K562 (cell line): Measurements from ENCODE around the gene OGDH. TPM values are rescaled to one million over a fixed set of nuclear protein-coding genes. Genes with fewer than 3 reads are reported as not detected.

Experiments used
- HNRNPH1 ChIP-seq: fragments of 200-400 bp; formaldehyde crosslinking; optimal IDR thresholded peaks from 2 replicates; pipeline ENCODE3; 2017; ENCODE audit warnings: low read depth, mild to moderate bottlenecking, low read length, moderate library complexity
- polyA plus RNA-seq, 8 experiments: library from polyadenylated mRNA; depleted of rRNA in 4 of 8; stranded (reverse) in 5 of 8; unstranded in 3 of 8; fragments of >200 nt; fragmentation: Nextera tagmentation in 2 of 8; fragmentation: Illumina TruSeq in 1 of 8; extraction: Ambion mirVana in 2 of 8; extraction: Trizol in 1 of 8; gene quantifications; 2 replicates each; pipeline versions ENCODE4 v1.2.1 to v1.2.3, GENCODE V29; 2011 to 2014; ENCODE audit warnings: inconsistent platforms in 1 of 8, missing spikeins in 1 of 8
- total RNA-seq, 7 experiments: library from RNA; depleted of rRNA in 6 of 7; stranded (reverse); fragments of >200 nt in 6 of 7; fragmentation: Illumina TruSeq in 2 of 7; extraction: Trizol in 2 of 7; gene quantifications; 2 replicates each; pipeline versions ENCODE4 v1.2.1 to v1.2.3, GENCODE V29; 2011 to 2021; ENCODE audit warnings: low replicate concordance in 1 of 7
- TF ChIP-seq, protein P1 (sequence below): fragments of 450-650 bp; IDR thresholded peaks from 2 replicates; pipeline ENCODE4 v1.6.1; 2016; ENCODE audit warnings: mild to moderate bottlenecking, moderate library complexity
- TF ChIP-seq, protein P2 (sequence below): fragments of 200-600 bp; sonication (generic); IDR thresholded peaks from one replicate; pipeline ENCODE4 v1.6.1; 2012; ENCODE audit warnings: mild to moderate bottlenecking, low read depth, low read length, inconsistent platforms

The OGDH gene
- total and polyA plus RNA-seq, 9 of the 15 experiments (the other 6 are each of a cell fraction or from before 2014, with no cell fraction given): 3.1 to 80.3 (median 23.5) TPM

DNA sequence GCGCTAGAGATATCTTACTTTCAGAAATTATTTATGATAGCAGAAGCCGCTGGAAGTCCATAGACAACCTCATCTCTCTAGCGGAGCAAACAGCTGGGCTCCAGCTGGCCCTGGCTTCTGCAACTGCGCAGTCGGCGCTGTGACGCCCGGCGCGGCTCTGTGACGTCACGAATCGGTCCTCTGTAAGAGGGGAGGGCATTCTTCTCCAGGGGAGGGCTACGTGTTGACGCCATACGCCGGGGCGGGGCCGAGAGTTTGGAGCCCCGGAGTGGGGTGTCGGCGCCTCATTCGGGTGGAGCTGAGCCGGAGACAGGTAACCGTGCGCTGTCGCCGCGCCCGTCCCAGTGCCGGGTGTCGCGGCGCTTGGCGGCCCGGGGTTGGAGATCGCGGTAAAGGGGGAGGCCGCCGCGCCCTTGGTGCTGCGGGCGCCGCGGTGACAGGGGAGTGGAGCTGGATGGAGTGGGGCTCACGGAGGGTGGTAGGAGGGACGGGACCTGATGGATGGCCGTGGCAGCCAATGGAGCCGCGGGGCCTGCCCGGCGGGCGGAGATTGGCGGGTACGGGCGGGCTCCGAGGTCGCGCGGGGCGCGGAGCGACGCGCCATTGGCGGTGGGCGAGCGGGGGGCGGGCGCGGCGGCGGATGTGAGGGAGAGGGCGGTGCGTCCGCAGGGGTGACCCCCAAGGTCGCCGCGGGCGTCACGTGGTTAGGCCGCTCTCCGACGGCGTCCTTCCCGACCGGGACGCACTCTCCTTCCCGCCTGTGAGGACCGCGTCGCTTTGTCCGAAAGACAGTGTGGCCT, at the start of gene OGDH (continued):
- TF ChIP-seq, protein P1, sequence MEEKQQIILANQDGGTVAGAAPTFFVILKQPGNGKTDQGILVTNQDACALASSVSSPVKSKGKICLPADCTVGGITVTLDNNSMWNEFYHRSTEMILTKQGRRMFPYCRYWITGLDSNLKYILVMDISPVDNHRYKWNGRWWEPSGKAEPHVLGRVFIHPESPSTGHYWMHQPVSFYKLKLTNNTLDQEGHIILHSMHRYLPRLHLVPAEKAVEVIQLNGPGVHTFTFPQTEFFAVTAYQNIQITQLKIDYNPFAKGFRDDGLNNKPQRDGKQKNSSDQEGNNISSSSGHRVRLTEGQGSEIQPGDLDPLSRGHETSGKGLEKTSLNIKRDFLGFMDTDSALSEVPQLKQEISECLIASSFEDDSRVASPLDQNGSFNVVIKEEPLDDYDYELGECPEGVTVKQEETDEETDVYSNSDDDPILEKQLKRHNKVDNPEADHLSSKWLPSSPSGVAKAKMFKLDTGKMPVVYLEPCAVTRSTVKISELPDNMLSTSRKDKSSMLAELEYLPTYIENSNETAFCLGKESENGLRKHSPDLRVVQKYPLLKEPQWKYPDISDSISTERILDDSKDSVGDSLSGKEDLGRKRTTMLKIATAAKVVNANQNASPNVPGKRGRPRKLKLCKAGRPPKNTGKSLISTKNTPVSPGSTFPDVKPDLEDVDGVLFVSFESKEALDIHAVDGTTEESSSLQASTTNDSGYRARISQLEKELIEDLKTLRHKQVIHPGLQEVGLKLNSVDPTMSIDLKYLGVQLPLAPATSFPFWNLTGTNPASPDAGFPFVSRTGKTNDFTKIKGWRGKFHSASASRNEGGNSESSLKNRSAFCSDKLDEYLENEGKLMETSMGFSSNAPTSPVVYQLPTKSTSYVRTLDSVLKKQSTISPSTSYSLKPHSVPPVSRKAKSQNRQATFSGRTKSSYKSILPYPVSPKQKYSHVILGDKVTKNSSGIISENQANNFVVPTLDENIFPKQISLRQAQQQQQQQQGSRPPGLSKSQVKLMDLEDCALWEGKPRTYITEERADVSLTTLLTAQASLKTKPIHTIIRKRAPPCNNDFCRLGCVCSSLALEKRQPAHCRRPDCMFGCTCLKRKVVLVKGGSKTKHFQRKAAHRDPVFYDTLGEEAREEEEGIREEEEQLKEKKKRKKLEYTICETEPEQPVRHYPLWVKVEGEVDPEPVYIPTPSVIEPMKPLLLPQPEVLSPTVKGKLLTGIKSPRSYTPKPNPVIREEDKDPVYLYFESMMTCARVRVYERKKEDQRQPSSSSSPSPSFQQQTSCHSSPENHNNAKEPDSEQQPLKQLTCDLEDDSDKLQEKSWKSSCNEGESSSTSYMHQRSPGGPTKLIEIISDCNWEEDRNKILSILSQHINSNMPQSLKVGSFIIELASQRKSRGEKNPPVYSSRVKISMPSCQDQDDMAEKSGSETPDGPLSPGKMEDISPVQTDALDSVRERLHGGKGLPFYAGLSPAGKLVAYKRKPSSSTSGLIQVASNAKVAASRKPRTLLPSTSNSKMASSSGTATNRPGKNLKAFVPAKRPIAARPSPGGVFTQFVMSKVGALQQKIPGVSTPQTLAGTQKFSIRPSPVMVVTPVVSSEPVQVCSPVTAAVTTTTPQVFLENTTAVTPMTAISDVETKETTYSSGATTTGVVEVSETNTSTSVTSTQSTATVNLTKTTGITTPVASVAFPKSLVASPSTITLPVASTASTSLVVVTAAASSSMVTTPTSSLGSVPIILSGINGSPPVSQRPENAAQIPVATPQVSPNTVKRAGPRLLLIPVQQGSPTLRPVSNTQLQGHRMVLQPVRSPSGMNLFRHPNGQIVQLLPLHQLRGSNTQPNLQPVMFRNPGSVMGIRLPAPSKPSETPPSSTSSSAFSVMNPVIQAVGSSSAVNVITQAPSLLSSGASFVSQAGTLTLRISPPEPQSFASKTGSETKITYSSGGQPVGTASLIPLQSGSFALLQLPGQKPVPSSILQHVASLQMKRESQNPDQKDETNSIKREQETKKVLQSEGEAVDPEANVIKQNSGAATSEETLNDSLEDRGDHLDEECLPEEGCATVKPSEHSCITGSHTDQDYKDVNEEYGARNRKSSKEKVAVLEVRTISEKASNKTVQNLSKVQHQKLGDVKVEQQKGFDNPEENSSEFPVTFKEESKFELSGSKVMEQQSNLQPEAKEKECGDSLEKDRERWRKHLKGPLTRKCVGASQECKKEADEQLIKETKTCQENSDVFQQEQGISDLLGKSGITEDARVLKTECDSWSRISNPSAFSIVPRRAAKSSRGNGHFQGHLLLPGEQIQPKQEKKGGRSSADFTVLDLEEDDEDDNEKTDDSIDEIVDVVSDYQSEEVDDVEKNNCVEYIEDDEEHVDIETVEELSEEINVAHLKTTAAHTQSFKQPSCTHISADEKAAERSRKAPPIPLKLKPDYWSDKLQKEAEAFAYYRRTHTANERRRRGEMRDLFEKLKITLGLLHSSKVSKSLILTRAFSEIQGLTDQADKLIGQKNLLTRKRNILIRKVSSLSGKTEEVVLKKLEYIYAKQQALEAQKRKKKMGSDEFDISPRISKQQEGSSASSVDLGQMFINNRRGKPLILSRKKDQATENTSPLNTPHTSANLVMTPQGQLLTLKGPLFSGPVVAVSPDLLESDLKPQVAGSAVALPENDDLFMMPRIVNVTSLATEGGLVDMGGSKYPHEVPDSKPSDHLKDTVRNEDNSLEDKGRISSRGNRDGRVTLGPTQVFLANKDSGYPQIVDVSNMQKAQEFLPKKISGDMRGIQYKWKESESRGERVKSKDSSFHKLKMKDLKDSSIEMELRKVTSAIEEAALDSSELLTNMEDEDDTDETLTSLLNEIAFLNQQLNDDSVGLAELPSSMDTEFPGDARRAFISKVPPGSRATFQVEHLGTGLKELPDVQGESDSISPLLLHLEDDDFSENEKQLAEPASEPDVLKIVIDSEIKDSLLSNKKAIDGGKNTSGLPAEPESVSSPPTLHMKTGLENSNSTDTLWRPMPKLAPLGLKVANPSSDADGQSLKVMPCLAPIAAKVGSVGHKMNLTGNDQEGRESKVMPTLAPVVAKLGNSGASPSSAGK: 0 out of 2 replicates have a peak, but pooled peaks have one; percentile 97
- TF ChIP-seq, protein P2, sequence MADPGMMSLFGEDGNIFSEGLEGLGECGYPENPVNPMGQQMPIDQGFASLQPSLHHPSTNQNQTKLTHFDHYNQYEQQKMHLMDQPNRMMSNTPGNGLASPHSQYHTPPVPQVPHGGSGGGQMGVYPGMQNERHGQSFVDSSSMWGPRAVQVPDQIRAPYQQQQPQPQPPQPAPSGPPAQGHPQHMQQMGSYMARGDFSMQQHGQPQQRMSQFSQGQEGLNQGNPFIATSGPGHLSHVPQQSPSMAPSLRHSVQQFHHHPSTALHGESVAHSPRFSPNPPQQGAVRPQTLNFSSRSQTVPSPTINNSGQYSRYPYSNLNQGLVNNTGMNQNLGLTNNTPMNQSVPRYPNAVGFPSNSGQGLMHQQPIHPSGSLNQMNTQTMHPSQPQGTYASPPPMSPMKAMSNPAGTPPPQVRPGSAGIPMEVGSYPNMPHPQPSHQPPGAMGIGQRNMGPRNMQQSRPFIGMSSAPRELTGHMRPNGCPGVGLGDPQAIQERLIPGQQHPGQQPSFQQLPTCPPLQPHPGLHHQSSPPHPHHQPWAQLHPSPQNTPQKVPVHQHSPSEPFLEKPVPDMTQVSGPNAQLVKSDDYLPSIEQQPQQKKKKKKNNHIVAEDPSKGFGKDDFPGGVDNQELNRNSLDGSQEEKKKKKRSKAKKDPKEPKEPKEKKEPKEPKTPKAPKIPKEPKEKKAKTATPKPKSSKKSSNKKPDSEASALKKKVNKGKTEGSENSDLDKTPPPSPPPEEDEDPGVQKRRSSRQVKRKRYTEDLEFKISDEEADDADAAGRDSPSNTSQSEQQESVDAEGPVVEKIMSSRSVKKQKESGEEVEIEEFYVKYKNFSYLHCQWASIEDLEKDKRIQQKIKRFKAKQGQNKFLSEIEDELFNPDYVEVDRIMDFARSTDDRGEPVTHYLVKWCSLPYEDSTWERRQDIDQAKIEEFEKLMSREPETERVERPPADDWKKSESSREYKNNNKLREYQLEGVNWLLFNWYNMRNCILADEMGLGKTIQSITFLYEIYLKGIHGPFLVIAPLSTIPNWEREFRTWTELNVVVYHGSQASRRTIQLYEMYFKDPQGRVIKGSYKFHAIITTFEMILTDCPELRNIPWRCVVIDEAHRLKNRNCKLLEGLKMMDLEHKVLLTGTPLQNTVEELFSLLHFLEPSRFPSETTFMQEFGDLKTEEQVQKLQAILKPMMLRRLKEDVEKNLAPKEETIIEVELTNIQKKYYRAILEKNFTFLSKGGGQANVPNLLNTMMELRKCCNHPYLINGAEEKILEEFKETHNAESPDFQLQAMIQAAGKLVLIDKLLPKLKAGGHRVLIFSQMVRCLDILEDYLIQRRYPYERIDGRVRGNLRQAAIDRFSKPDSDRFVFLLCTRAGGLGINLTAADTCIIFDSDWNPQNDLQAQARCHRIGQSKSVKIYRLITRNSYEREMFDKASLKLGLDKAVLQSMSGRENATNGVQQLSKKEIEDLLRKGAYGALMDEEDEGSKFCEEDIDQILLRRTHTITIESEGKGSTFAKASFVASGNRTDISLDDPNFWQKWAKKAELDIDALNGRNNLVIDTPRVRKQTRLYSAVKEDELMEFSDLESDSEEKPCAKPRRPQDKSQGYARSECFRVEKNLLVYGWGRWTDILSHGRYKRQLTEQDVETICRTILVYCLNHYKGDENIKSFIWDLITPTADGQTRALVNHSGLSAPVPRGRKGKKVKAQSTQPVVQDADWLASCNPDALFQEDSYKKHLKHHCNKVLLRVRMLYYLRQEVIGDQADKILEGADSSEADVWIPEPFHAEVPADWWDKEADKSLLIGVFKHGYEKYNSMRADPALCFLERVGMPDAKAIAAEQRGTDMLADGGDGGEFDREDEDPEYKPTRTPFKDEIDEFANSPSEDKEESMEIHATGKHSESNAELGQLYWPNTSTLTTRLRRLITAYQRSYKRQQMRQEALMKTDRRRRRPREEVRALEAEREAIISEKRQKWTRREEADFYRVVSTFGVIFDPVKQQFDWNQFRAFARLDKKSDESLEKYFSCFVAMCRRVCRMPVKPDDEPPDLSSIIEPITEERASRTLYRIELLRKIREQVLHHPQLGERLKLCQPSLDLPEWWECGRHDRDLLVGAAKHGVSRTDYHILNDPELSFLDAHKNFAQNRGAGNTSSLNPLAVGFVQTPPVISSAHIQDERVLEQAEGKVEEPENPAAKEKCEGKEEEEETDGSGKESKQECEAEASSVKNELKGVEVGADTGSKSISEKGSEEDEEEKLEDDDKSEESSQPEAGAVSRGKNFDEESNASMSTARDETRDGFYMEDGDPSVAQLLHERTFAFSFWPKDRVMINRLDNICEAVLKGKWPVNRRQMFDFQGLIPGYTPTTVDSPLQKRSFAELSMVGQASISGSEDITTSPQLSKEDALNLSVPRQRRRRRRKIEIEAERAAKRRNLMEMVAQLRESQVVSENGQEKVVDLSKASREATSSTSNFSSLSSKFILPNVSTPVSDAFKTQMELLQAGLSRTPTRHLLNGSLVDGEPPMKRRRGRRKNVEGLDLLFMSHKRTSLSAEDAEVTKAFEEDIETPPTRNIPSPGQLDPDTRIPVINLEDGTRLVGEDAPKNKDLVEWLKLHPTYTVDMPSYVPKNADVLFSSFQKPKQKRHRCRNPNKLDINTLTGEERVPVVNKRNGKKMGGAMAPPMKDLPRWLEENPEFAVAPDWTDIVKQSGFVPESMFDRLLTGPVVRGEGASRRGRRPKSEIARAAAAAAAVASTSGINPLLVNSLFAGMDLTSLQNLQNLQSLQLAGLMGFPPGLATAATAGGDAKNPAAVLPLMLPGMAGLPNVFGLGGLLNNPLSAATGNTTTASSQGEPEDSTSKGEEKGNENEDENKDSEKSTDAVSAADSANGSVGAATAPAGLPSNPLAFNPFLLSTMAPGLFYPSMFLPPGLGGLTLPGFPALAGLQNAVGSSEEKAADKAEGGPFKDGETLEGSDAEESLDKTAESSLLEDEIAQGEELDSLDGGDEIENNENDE: no peak
- TF ChIP-seq HNRNPH1: no peak
